A549 (cell line): Measurements from ENCODE around the gene GREB1.

Experiments
- CEBPB ChIP-seq, 2 experiments: fragments of >200 bp in 1 of 2; sonication (Bioruptor Twin) in 1 of 2; formaldehyde crosslinking in 1 of 2; IDR thresholded peaks; 2 replicates each; pipeline ENCODE4 v1.6.1; 2012 to 2016
- CTCF ChIP-seq: fragments of >200 bp; sonication (Bioruptor Twin); formaldehyde crosslinking; IDR thresholded peaks from 3 replicates; pipeline ENCODE4 v1.5.1; 2016
- ESRRA ChIP-seq: fragments of 150-350 bp; IDR thresholded peaks from 2 replicates; pipeline ENCODE4 v1.6.1; 2014; ENCODE audit warnings: mild to moderate bottlenecking, low read length, borderline replicate concordance
- HDAC2 ChIP-seq: fragments of 200-600 bp; sonication (generic); IDR thresholded peaks from 2 replicates; pipeline ENCODE4 v1.6.1; 2016
- MAFK ChIP-seq: fragments of 450-650 bp; IDR thresholded peaks from 2 replicates; pipeline ENCODE4 v1.6.1; 2014; ENCODE audit not compliant: partially characterized antibody
- MAZ ChIP-seq: fragments of 150-350 bp; IDR thresholded peaks from 2 replicates; pipeline ENCODE4 v1.6.1; 2014; ENCODE audit warnings: antibody characterized with exemption, low read depth, low read length, borderline replicate concordance
- POLR2A ChIP-seq: IDR thresholded peaks from 2 replicates; pipeline ENCODE4 v1.6.1; 2012; ENCODE audit warnings: mild to moderate bottlenecking, low read length
- REST ChIP-seq: fragments of 200-600 bp; sonication (generic); IDR thresholded peaks from 2 replicates; pipeline ENCODE4 v1.6.1; 2016; ENCODE audit warnings: antibody characterized with exemption, mild to moderate bottlenecking, moderate library complexity

GRCh38 chr2:11688222-11689069, 154.6 kb downstream of the GREB1 start:
- 0 out of 4 replicates have a peak, but pooled peaks of 1 of the 2 experiments have one; percentile 16 for TF ChIP-seq CEBPB (IDR thresholded peaks at IDR 0.05)
- peak; percentile 96 for TF ChIP-seq CTCF
- no peak for TF ChIP-seq REST
- no peak for TF ChIP-seq POLR2A
- TF ChIP-seq MAZ = no peak
- TF ChIP-seq ESRRA = no peak
- peak; percentile 22 for TF ChIP-seq MAFK
- no peak for TF ChIP-seq HDAC2
